Stimulated activated CD4-positive, alpha-beta T cell treated with anti-CD3 and anti-CD28 coated beads, Interleukin-12 subunit alpha, Interleukin-12 subunit beta, amount 100 ng/mL, for 4 hours (primary cell): ENCODE results near the gene IQUB.
"Not testable (repeated sequence)": the region's sequence is repeated elsewhere in the genome, so short reads cannot be mapped to it uniquely, and the experiment has no call there.

Experiments used
- DNase-seq: peaks from one replicate; pipeline ENCODE4 v3.0.0-alpha.2; 2020

The IQUB gene

DNA sequence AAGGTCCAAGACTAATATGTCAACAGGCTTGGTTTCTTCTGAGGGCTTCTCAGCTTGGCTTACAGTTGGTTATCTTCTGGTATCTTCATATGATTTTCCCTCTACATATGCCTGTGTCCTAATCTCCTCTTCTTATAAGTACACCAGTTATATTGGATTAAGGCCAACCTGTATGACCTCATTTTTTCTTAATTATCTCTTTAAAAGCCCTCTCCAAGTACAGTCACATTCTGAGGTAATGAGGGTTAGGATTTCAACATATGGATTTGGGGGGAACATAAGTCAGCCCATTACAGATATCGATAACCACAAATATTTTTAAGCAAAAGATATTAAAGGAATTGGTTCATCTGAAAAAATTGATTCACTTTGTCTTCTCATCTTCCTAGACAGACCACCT lies 49.2 kb downstream of the IQUB start:
- DNase-seq = no peak

DNA sequence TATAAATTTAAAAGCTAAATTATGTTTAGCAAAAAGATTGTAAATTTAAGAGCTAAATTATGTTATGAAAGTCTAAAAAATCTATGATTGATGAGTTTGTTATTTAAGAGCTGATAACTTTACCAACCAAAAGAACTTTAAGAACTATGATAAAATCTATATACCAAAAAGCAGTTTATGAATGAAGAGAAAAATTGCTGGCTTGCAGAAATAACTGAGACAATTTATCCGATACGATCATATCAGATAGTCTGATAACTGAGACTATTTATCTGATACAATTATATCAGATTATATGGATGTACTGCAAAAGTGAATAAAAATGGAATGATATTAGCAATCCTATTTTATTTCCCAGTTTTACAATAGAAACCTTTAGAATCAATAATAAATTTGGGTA lies 50.2 kb downstream of the IQUB start:
- no peak for DNase-seq

DNA sequence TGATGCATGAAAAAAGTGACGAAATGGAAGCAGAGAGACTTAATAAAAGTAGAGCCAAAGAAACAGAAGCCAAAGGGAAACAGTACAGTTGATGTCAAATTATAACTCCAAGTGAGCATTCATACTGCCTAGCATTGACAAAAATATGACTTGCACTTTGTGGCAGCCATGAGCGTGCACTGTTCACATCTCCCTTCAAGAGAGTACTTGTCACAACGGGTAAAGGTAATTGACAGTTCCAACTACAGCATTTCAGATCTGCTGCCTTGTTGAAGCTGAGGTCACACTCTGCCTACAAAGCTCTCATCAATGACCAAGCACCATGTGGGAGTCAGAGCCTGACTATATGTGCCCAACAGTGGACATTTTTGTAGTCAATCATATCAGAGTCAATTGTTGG lies 54.3 kb downstream of the IQUB start:
- DNase-seq = no peak

DNA sequence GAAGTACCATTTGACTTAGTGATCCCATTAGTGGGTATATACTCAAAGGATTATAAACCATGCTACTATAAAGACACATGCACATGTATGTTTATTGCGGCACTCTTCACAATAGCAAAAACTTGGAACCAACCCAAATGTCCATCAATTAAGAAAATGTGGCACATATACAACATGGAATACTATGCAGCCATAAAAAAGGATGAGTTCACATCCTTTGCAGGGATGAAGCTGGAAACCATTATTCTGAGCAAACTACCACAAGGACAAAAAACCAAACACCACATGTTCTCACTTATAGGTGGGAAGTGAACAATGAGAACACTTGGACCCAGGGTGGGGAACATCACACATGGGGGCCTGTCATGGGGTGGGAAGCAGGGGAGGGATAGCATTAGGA lies 56.3 kb downstream of the IQUB start:
- not testable (repeated sequence) for DNase-seq

DNA sequence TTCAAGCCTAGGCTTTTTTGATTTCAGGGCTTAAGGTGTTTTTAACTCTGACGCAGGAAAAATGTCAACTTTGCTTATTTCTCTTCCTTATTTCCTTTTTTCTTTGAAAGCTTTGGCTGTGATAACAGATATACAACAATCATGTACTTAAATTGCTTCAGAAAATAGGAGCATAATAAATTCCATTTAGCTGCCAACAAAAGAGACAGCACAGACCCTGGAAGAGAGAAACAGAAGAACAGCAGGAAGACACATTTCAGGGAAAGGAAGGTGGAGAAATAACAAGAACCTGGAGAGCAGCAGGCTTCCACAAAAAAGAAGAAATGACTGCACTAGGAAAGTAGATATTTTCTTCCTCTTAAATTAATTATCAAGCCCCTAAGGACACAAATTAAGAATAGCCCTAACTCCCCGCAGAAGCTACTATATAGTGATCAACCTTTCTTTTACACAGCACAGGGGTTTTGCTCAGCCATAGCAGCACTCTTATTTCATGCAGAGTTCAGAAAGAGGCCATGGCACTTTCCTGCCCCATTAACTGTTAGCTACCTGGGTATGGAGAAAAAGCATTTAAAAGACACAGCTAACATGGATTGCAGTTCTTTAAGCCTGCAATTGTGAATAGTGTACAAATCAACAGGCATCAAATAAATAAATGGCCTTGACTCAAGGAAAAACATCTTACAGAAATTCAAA lies 61.5 kb downstream of the IQUB start:
- no peak for DNase-seq

DNA sequence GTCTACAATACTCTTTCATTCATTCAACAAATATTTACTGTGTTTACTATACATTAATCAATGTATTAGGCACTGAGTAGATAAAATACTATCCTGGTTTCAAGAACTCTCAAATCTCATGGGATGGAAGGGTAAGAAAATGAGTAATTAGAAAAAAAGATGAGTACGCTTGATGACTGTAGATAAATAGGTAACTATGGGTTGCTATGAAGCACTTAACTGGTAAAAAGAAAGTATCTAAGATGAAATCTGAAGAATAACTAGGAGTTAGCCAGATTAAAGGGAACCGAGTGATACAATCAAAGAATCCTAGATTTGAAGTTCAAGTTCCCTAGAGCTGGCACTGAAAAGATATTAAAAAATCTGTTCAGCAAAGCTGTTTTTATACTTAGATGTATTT lies 62.1 kb downstream of the IQUB start:
- DNase-seq = no peak

DNA sequence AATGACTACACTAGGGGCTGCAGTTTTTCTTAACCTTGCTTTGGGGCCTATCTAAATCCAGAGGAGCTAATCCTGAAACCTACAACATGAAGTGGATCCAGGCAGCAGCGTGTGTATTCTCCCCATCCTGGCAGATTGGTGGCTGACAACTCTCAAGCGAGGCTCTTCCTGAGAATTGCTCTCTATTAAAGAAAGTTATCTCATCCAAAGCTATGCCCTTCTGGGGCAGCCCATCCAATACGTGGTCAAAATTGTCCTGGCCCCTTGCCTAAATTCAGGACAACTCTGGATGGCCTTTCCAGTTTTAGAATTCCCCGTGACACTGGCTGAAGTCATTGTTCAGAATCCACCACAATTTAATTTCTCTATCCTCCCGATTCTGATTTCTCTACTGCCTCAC lies 66.1 kb downstream of the IQUB start:
- DNase-seq = no peak

DNA sequence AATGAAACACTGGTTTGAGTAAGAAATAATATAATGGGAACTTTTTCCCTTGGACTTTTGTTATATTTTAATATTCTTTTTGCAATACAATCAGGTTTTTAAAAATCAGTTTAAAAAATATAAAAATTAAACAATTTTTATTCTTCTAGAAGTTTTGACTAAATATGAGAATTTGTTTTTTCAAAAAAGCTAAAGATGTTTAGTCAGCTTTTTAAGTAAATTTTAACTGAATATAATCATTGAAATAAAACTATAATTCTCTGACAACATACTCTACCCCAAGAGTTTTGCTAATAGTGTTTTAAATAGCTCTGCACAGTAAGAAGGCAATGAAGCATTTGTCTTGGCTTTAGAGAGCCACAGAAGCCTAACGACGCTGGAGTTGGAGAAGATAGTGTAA lies 70.5 kb downstream of the IQUB start:
- DNase-seq = no peak

DNA sequence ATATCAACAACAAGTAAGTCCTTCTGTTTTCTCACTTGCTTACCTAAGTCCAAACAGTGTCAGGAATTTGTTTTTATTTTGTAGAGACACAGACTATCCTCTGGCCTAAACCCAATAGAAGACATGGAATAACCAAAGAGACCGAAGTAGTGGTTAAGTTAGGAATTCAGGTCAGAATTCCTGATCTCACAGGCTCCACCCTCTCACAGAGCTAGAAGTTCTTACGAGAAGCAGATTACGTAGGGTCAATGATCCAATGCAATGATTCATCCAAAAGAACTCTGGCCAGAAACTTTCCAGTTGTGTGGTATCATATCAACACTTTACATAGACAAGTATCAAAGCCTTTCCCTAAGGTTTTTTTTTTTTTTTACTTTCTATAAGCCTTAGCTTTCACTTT lies 73.8 kb downstream of the IQUB start:
- DNase-seq = no peak

DNA sequence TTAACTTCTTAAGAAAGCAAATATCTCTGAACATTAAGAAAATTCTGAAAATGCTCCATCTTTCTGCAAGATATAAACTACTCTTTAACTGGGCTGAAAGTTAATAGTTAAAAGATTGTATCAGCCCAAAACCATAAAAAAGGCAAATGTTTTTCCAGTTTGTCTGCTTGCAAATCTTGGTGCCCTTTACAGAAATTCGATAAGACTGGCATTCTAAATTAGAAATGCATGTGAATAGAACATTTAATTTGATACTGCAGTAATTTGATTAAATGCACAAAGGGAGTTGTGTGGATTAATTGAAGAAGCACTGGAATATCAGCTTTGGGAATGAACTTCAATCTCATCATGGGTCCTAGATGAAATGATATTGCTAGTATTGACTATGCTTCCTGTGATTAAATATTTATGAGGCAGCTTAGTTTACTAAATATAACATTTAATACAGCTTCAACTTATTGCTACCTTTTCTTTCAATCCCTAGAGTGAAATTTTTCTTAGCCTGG lies 78.4 kb downstream of the IQUB start:
- no peak for DNase-seq

DNA sequence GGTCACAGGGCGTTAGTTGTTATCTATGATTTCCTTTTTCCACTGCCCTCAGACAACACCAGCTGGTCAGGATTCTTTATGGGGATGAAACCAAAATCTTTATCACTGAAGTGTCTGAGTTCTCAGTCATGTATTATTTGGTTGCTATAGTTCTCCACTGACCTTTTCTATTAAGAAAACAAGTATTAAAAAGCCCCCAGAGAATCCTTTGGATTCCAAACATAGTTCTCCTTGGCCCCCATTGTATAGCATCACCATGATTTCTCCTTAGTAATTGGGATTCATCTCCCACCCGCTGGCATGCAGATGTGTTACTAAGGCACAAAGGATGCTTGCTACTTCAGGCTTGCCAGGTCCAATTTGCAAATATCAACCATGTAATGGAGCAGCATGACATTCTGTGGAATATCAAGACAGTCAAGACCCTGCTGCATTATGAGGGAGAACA lies 94.3 kb downstream of the IQUB start:
- no peak for DNase-seq

DNA sequence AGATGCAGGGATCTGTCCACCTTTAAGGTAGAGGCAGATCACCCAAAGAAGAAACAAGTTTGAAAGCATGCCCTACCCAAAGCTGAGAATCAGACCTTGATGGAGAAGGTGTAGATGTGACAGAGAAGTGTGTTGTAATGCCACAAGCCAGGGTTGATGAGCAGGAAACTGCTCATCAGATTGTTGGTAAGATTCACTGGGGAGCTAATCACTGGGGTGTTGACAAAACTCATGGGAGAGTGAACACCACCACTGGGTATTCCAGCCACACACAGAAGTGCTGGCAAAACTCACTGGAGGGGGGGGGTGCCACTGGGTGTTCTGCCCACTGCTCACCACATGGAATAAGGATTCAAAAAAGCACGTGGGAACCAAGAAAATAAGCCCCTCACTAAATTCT lies 95.2 kb downstream of the IQUB start:
- no peak for DNase-seq

DNA sequence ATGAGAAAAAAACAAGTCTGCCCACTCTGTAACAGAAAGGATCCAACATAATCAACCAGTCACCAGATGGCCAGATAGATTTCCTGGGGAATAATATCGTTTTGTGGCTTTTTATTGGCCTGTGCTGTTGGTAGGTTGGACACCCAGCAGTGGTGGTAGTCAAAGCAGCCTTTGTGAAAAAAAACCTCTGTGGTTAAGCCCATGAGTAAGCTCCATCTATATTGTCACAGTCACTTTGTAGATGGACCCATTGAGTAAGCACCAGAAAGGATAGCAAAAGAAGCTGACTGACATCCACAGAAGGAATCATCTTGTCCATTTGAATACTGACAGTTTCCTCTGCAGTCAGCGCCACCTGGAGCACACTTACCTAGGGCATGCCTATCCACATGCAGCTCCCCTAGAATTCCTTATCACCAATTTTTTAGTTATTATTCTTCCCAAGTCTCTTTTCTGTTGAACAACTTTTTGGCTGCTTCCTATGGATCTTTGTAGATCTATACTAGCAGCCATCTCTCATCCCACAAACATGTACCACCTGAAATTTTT lies 96.9 kb downstream of the IQUB start:
- DNase-seq = no peak

DNA sequence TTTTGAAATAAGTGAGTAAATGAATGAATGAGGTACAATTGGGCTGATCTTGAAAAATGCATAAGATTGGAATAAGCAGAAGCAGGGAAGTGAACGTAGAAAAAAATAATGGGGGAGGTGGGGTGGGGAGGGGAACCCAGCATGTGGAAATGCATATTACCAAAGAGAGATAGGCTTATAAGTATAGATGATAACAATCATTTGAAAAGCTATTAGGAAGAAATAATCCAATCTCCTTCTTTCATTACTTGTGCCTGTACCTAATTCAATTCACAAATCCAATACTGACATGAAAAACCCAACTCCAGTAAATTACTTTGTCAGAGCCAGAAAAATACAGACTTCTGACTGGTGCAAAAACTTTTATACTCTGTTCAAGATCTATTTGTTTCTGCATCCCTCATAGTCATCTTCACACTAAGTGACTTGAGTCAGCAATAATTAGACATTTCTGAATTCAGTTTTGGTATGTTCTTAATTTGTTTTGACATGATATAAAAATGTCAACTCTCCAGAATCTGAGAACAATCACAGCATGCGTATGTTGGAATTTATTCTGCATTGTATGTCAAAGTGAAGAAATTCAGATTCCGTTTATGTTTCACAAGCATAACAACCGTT lies 99.2 kb downstream of the IQUB start:
- DNase-seq = no peak

DNA sequence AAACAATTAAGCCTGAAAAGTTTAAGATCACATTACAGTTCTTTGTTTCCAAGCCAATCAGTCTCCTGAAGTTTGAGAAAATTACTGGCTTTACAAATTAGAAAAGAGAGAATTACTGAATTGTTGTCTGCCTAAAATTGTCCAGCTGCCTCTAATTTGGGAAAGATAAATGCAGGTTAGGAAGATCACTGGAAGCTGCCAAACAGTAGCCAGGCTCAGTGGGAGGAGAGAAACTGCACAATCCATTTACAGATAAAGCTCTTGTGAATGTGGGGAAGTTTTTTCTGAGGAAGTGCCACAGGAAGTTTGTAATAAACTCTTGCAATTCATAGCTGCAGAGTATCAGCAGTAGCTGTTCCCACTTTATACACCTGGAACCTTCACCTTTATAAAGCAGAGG lies 100.7 kb downstream of the IQUB start:
- no peak for DNase-seq

DNA sequence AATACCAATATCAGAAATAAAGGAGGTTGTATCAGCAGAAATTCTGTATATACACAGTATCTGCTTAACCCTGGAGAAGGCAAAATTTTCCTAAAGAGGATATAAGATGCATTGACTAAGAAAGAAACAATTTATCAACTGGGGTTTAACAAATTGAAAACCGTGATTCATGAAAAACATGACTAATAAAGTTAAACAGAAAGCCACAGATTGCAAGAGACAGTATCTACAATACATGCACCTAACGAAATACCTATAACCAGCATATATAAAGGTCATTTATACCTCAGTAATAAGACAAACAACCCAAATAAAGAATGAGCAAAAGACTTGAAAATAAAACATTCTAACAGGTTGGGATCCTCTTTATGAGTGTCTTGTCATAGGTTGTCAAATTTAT lies 101.8 kb downstream of the IQUB start:
- no peak for DNase-seq

DNA sequence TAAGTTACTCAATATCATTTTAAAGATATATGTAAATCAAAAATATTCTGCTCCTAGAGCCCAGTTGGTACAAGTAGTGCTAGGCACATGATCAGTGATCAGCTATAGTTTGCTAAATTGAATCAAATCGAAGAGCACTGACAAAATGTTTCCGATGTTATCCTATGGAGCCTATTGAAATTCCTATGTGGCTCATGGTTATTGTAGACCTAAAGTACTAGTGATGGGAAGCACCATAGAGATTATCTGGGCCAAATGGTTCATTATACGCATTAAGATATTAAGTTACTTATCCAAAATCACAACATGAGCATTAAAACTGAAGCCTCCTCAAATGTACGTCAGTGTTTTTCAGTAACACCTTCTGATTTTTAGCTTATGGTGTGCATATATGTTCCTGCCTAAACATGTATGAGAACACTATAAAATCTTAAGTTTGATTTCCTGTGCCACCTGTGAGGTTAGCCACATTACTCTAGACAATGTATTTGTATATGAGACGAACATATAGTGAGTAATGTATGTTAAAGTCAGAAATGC lies 103.2 kb downstream of the IQUB start:
- no peak for DNase-seq

DNA sequence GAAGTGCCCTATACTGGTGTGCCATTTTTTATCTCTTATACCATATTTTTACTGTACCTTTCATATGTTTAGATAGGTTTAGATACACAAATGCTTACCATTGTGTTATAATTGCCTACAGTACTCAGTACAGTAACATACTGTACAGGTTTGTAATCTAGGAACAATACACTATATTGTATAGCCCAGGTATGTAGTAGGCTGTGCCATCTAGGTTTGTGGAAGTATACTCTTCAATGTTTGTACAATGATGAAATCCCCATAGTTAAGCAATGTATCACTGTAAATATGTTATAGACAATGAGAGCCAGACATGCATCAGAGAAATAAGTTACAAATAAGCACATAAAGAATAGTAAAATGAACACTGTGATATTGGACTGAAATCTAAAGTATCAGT lies 109.1 kb downstream of the IQUB start:
- DNase-seq = no peak

DNA sequence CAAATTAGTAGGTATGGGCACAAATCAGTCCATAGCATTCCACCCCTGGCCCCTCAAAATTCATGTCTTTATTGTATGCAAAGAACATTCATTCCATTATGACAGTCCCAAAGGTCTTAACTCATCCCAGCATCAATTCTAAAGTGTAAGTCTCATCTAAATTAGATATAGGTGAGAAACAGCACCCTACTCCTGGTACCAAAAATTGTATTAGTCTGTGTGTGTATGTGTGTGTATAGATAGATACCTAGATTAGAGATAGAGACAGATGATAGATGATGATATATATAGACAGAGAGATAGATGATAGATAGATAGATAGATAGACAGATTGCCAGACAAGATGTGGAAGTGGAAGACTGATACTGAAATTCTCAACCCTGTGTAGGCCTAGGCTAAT lies 109.9 kb downstream of the IQUB start:
- DNase-seq = no peak

DNA sequence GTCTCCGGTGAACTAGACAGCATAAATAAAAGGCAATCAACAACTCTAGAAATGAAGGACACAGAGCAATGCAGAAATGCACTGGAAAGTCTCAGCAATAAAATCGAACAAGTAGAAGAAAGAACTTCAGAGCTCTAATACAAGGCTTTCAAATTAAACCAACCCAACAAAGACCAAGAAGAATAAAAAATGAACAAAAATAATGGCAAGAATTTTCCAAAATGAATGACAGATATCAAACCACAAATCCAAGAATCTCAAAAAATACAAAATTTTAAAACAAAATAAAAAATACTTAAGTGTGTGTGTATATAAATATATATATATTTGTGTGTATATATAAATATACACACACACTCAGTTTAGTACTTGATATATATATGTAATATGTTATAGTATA lies 110.8 kb downstream of the IQUB start:
- no peak for DNase-seq

DNA sequence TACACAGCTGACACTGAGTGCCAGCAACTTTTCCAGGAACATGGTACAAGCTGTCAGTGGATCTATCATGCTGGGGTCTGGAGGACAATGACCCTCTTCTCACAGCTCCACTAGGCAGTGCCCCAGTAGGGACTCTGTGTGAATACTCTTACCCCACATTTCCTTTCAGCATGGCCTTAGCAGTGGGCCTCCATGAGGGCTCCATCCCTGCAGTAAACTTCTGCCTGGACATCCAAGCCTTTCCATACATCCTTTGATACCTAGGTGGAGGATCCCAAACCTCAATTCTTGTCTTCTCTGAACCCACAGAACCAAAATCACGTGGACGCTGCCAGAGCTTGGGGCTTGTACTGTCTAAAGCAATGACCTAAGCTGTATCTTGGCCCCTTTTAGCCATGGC lies 116.8 kb downstream of the IQUB start:
- no peak for DNase-seq

DNA sequence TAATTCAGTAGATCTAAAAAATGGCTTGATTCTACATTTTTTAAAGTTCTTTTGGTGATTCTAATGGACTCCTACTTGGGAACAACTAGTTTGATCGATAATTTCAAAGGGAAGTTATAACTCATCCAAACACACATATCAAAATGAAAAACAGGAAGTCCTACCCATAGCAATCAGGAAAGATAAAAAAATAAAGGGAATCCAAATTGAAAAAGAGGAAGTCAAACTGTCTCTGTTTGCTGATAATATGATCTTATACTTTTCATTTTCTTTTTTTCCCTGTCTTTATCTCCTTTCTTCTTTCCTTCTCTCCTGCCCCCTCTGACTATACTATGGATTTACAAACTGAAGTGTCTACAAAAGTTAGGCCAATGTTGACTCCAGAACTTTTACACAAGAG lies 118.8 kb downstream of the IQUB start:
- DNase-seq = no peak

DNA sequence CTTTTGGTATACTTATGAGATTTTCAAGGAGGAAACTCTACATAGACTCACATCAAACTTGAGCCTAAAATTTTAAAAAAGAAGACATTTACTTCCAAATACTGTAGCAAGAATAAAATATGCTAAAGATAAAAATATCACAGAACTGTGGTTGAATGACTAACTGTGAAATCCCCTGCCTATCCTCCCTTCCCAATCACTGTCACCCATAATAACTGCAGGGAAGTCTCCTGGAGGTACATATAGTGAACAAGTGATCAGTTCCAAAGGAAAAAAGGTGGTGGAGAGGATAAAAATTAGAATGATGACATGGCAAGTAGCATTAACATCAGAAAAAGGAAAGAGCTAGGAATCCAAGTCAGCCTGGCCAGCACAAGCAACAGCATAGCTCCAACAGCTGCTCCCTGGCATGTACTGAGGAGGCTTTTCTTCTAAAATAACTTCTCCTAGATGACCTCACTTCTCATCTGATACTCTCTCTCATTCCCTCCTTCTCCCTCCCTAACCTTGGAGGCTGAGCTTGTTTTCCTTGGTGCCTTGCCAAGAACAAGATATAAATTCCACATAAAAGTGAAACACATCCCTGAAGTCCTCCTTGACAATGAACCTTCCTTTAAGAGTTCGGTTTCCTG lies 124.0 kb downstream of the IQUB start:
- DNase-seq = no peak

DNA sequence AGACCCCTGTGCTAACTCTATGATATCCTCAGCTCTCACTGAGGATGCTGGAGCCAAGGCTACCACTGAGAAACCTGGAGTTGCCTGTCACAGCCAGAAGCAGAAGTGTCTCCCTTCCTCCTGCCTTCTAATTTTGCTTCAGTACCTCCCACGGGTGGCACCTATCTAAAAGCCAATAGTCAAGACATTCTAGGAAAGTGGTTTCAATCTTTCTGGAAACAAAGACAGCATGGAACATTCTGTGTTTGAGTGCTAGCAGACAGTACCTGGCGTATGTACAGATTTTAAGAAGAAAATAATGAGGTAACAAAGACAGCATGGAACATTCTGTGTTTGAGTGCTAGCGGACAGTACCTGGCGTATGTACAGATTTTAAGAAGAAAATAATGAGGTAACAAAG lies 126.4 kb downstream of the IQUB start:
- DNase-seq = not testable (repeated sequence)
